Prostate gland (tissue), 2 donors: ENCODE data around the gene NUDT1. TPM values are rescaled to one million over a fixed set of nuclear protein-coding genes. Genes with fewer than 3 reads are reported as not detected.

Source experiments
- DNase-seq: peaks from one replicate; pipeline ENCODE4 v3.0.0-alpha.2; 2019; ENCODE audit warnings: low spot score
- H3K27ac ChIP-seq, 2 donors: fragments of 200-600 bp; sonication (generic); 2 replicates each; pipeline ENCODE4 v1.5.1; 2017 to 2019
- H3K27me3 ChIP-seq: fragments of 200-600 bp; sonication (generic); replicated peaks from 2 replicates; pipeline ENCODE4 v1.5.1; 2019; ENCODE audit not compliant: insufficient read depth
- H3K36me3 ChIP-seq, 2 donors: fragments of 200-600 bp; sonication (generic); 1 replicate in 1 of 2; 2 replicates in 1 of 2; pipeline versions ENCODE4 v1.5.1 to v1.8.1; 2017 to 2019
- H3K4me1 ChIP-seq: fragments of 200-600 bp; sonication (generic); replicated peaks from 2 replicates; pipeline ENCODE4 v1.5.1; 2019
- H3K4me3 ChIP-seq, 2 donors: fragments of 200-600 bp; sonication (generic); 2 replicates each; pipeline ENCODE4 v1.5.1; 2017 to 2019
- H3K9me3 ChIP-seq: fragments of 200-600 bp; sonication (generic); 2 replicates; pipeline ENCODE4 v1.5.1; 2017
- CTCF ChIP-seq, 4 experiments: fragments of 200-600 bp in 2 of 4; fragments of 450-650 bp in 2 of 4; sonication (generic) in 2 of 4; IDR thresholded peaks; 1 replicate in 3 of 4; 2 replicates in 1 of 4; pipeline ENCODE4 v1.5.1; 2016 to 2019; ENCODE audit warnings: antibody characterized with exemption in 4 of 4, mild to moderate bottlenecking in 2 of 4, moderate library complexity in 2 of 4
- POLR2A ChIP-seq: fragments of 450-650 bp; IDR thresholded peaks from one replicate; pipeline ENCODE4 v1.6.1; 2016; ENCODE audit warnings: antibody characterized with exemption, mild to moderate bottlenecking
- POLR2AphosphoS5 ChIP-seq: sonication (generic); formaldehyde crosslinking; IDR thresholded peaks from one replicate; pipeline ENCODE4 v1.6.1; 2017; ENCODE audit warnings: antibody characterized with exemption
- WGBS: methylation state at CpG from one replicate; pipeline ENCODE4 v1.1.5; 2018; 5-methylcytosine and 5-hydroxymethylcytosine counted together
- intact Hi-C: fragments of 100-400 bp; cut with DNase I; formaldehyde crosslinking; loops from one replicate; pipeline ENCODE4 v1.14.2; 2022
- total RNA-seq, 2 donors: library from RNA; depleted of rRNA; stranded (reverse); fragments of >200 nt; gene quantifications; one replicate each; pipeline ENCODE4 v1.1.0, GENCODE V29; 2016

NUDT1 gene
- 10 to 100 TPM; 18.1 to 35.3 TPM for total RNA-seq

GRCh38 chr7:2241580-2242540 is at the start of gene NUDT1, which contains the start of gene MRM2:
NUDT1 (plus strand) TSS chr7:2242226; CDS start chr7:2244575, 2,349 bp downstream.
MRM2 (minus strand) TSS chr7:2242205; CDS start chr7:2242169, 36 bp downstream.
- intact Hi-C loops = no loop called here

GRCh38 chr7:2192831-2193534 is 49.0 kb upstream of the NUDT1 start:
- intact Hi-C loops = no loop called here
- Histone ChIP-seq H3K27ac (peak overlapping the region; percentile 30), H3K4me1 (peaks cover 10% of the 10 kb centered on the region), H3K4me3 (no peak overlapping the region), H3K36me3 (no peaks in the 10 kb centered on the region), H3K9me3 (no peaks in the 10 kb centered on the region), H3K27me3 (no peaks in the 10 kb centered on the region)
- WGBS = 73% methylated on average over 18 of the region's 18 CpGs
- no peak for DNase-seq
- TF ChIP-seq POLR2AphosphoS5 (peak; percentile 61), CTCF (IDR thresholded peaks at IDR 0.05) (no peak)

More at GRCh38 chr7:2241580-2242540, at the start of gene NUDT1, which contains the start of gene MRM2:
- peaks cover 7% of the 10 kb centered on the region for H3K4me1 ChIP-seq
- peak within 1 kb of the TSS; percentile 75 to 99 for H3K4me3 ChIP-seq
- TF ChIP-seq POLR2AphosphoS5 (peak; percentile 95), CTCF (IDR thresholded peaks at IDR 0.05) (peak in 1 of 4 experiments; percentile 14), POLR2A (peak; percentile 56)
- H3K27me3 ChIP-seq = no peaks in the 10 kb centered on the region
- H3K36me3 ChIP-seq = peaks cover 0 to 3% of the 10 kb centered on the region in 2 donors
- under 1% methylated on average over 61 of the region's 81 CpGs for WGBS
- H3K27ac ChIP-seq = peak within 1 kb of the TSS; percentile 23 to 63
- peak; percentile 79 for DNase-seq
- H3K9me3 ChIP-seq = no peaks in the 10 kb centered on the region

GRCh38 chr7:2193575-2194305 is 48.3 kb upstream of the NUDT1 start:
- Histone ChIP-seq H3K4me3 (no peak overlapping the region), H3K36me3 (no peaks in the 10 kb centered on the region), H3K27ac (peak overlapping the region; percentile 30), H3K27me3 (no peaks in the 10 kb centered on the region), H3K9me3 (no peaks in the 10 kb centered on the region), H3K4me1 (peaks cover 10% of the 10 kb centered on the region)
- no peak for TF ChIP-seq CTCF (IDR thresholded peaks at IDR 0.05)
- TF ChIP-seq POLR2A = no peak
- no peak for TF ChIP-seq POLR2AphosphoS5
- DNase-seq = no peak
- WGBS = 96% methylated on average over 19 of the region's 19 CpGs
- intact Hi-C loops = no loop called here

GRCh38 chr7:2195400-2196246 is 46.4 kb upstream of the NUDT1 start:
- Histone ChIP-seq H3K36me3 (no peaks in the 10 kb centered on the region), H3K27ac (peak overlapping the region; percentile 50 to 60), H3K4me1 (peaks cover 10% of the 10 kb centered on the region), H3K4me3 (no peak overlapping the region), H3K27me3 (no peaks in the 10 kb centered on the region), H3K9me3 (no peaks in the 10 kb centered on the region)
- 55% methylated on average over 13 of the region's 13 CpGs for WGBS
- TF ChIP-seq POLR2AphosphoS5 (peak; percentile 77), POLR2A (no peak)
- DNase-seq = peak; percentile 91
- intact Hi-C loops = no loop called here
